ENCODE results near the gene MAP3K4.

Gene MAP3K4

DNA sequence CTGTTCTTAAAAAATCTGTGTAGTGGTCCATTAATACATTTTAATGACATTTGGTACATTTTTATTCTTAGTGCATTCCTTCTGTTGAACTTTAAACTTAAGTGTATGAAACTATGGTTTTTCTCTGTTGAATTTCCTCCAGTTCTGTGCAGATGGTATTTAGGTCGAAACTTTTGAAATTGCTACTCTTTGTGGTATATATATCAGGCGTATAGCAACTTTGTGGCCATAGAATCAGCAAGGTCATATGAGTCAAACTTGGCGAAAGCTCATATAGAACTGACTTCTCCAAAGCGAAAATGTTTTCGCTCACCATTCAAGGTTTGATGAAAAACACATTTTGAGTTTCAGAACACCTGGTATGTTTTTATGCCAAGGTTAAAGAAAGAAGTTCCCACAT is 93.7 kb downstream of the MAP3K4 start:
- in situ Hi-C loops (cut with HindIII; ENCODE audit: low pct_ligation_motif_present, low sequenced_read_pairs), result no loop called here
- Histone ChIP-seq H3K27ac (no peak overlapping the region), H3K36me3 (replicated peaks) (peaks cover 11% of the 10 kb centered on the region), H3K4me3 (ENCODE audit: low read depth, low read length) (no peak overlapping the region), H3K27me3 (replicated peaks) (no peaks in the 10 kb centered on the region)
- TF ChIP-seq, protein P1, sequence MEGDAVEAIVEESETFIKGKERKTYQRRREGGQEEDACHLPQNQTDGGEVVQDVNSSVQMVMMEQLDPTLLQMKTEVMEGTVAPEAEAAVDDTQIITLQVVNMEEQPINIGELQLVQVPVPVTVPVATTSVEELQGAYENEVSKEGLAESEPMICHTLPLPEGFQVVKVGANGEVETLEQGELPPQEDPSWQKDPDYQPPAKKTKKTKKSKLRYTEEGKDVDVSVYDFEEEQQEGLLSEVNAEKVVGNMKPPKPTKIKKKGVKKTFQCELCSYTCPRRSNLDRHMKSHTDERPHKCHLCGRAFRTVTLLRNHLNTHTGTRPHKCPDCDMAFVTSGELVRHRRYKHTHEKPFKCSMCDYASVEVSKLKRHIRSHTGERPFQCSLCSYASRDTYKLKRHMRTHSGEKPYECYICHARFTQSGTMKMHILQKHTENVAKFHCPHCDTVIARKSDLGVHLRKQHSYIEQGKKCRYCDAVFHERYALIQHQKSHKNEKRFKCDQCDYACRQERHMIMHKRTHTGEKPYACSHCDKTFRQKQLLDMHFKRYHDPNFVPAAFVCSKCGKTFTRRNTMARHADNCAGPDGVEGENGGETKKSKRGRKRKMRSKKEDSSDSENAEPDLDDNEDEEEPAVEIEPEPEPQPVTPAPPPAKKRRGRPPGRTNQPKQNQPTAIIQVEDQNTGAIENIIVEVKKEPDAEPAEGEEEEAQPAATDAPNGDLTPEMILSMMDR (IDR thresholded peaks at IDR 0.05; ENCODE audit: low read depth, low read length, missing control alignments), result no peak
- DNase-seq, result no peak

DNA sequence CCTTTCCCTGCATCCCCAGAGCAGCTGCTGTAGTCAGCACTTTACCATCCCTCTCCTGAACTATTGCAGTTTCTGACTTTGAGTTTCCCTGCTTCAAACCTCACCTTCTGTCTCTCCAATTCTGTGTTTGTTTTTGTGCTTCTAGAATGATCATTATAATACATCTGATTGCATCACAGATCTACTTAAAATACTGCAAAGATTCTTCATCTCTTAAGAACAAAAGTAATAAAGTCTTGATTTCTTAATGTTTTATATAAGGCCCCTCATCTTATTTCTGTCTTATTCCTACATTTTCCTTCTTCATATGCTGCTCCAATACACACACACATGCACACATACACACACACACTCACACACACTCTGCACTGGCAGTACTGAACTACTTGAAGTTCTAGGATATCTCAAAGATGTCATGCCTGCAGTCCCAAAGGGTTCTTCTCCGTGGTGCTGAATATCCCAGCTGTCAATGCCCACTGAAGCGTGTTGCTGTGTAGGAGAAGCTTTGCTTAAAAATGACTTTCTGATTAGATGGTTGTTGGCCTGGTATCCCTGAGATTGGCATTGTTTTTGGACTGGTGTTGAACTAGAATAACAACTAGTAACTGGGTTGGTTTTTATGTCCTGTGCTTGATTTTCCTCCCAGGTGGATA is 97.2 kb downstream of the MAP3K4 start:
- DNase-seq, result no peak
- H3K27ac ChIP-seq, result no peak overlapping the region
- peaks cover 7% of the 10 kb centered on the region for H3K36me3 ChIP-seq (replicated peaks)
- H3K27me3 ChIP-seq (replicated peaks), result no peaks in the 10 kb centered on the region
- no peak overlapping the region for H3K4me3 ChIP-seq (ENCODE audit: low read depth, low read length)
- in situ Hi-C loops (cut with HindIII; ENCODE audit: low pct_ligation_motif_present, low sequenced_read_pairs), result no loop called here
- TF ChIP-seq, protein P1 (IDR thresholded peaks at IDR 0.05; ENCODE audit: low read depth, low read length, missing control alignments), result no peak

DNA sequence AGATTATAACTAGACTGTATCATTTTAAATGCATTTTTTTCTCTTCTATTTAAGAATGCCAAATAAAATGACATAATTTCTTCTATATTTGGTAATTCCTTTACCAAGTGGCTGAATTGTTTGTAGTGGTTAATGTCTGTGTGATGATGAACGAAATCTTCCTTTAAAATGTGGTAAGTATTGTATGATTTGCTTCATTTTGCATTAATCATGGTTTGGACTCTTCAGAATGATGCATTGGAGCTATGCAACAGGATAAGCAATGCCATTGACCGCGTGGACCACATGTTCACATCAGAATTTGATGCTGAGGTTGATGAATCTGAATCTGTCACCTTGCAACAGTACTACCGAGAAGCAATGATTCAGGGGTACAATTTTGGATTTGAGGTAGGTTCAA is 99.6 kb downstream of the MAP3K4 start:
- Histone ChIP-seq H3K4me3 (ENCODE audit: low read depth, low read length) (no peak overlapping the region), H3K27me3 (replicated peaks) (no peaks in the 10 kb centered on the region), H3K27ac (no peak overlapping the region), H3K36me3 (replicated peaks) (peaks cover 8% of the 10 kb centered on the region)
- in situ Hi-C loops (cut with HindIII; ENCODE audit: low pct_ligation_motif_present, low sequenced_read_pairs), result no loop called here
- DNase-seq, result no peak
- TF ChIP-seq, protein P1 (IDR thresholded peaks at IDR 0.05; ENCODE audit: low read depth, low read length, missing control alignments), result no peak

DNA sequence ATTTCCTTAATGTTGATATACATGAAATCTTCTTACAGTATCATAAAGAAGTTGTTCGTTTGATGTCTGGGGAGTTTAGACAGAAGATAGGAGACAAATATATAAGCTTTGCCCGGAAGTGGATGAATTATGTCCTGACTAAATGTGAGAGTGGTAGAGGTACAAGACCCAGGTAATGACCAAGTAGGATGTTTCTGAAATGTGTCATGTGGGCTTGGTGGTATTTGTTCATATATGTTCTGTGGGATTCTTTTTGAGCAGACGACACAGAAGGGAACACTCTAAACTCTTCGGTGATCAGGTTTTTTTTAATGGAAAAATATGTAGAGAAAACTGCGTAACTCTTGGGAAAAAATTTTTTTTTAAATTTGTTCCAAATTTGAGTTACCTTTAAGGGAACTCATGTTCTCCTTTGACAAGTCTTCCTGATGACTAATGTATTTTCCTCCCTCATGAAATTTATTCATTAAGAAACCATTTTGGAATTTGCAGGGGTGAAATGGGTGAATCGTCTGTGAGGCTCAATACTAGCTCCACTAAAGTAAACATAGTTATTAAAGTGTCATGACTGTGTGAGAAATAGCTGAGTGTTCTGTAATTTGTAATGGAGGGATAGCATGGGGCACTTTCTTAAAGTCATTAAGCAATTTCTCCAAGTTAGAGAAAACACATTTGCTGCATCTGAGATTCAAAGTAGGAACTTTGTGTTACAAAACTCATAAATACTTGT is 100.6 kb downstream of the MAP3K4 start:
- no peak overlapping the region for H3K27ac ChIP-seq

DNA sequence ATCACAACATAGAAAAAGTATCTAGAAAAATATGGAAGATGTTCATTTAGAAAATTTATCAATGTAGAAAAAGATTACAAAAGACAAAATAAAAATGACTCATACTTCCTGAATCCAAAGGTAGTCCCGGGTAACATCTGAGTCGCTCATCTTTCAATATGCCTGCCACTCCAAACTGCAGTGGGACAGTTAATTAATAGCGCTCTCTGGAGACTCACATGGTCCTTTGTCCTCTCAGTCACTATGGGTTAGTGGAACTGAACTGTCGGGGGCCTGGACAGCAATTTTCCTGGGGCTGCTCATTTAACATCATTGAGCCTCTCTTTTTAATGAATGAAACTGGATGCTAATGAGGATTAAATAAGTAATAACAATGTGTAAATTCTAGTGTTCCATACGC is 103.4 kb downstream of the MAP3K4 start:
- in situ Hi-C loops (cut with HindIII; ENCODE audit: low pct_ligation_motif_present, low sequenced_read_pairs), result no loop called here
- no peak overlapping the region for H3K4me3 ChIP-seq (ENCODE audit: low read depth, low read length)
- H3K36me3 ChIP-seq (replicated peaks), result peaks cover 7% of the 10 kb centered on the region
- no peak overlapping the region for H3K27ac ChIP-seq
- TF ChIP-seq, protein P1 (IDR thresholded peaks at IDR 0.05; ENCODE audit: low read depth, low read length, missing control alignments), result no peak
- no peak for DNase-seq
- H3K27me3 ChIP-seq (replicated peaks), result no peaks in the 10 kb centered on the region

More for the DNA sequence above, 100.6 kb downstream of the MAP3K4 start:
- H3K4me3 ChIP-seq (ENCODE audit: low read depth, low read length), result no peak overlapping the region
- H3K36me3 ChIP-seq (replicated peaks), result peaks cover 11% of the 10 kb centered on the region
- no peak for DNase-seq
- TF ChIP-seq, protein P1 (IDR thresholded peaks at IDR 0.05; ENCODE audit: low read depth, low read length, missing control alignments), result no peak
- H3K27me3 ChIP-seq (replicated peaks), result no peaks in the 10 kb centered on the region
- in situ Hi-C loops (cut with HindIII; ENCODE audit: low pct_ligation_motif_present, low sequenced_read_pairs), result no loop called here

Measured in brain microvascular endothelial cell (primary cell).